ENCODE measurements around the gene SHMT1.
"Not testable (repeated sequence)": the region's sequence is repeated elsewhere in the genome, so short reads cannot be mapped to it uniquely, and the experiment has no call there.

SHMT1 gene

DNA sequence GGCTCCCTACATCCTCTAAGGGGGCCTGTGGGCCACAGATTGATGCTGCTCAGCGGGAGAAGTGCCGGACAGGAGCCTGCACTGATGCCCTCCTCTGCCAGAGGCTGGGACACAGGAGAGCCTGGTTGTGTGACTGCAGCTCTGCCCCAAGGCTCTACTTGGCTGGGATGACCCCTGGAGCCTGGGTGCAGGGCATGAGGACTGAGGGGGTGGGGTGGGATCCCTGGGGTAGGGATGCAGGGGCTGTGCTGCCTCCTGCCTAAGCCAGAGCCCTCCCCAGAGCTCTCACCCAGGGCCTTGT is 14.8 kb upstream of the SHMT1 start:
- DNase-seq (ENCODE audit: low read depth) = no peak

DNA sequence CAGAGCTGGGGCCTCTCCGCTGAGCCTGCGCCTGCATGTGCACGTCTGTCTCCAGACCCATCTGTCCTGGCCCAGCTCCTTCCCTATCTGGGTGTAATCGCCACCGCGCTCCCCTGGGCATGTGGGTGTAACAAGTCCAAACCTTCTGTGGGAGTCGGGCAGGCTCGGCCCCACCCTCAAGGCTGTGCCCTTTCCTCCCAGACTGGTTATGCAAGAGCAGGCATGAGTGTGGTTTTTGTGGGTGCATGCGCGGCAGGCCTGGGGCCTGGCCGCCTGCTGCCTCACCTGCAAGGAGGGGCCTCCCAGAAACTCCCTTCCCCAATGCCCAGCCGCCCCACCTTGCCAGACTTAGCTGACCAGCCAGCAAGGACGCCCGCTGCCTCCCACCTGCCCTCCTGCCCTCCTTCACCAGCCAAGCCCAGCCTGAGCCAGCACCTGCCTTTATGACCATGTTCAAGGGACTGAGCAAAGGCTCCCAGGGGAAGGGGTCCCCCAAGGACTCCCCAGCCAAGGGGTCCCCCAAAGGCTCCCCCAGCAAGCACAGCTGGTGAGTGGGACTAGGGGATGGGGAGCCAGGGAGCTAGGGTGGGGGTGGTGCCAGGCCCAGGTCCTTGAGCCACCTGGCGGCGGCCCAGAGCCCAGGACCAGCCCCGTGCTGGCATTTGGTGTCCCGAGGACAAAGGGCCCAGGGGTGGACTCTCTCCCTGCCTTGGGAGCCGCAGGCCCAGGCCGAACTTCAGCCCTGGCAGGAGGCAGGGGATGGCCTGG is 14.3 kb upstream of the SHMT1 start, which contains the start of gene EVPLL:
Gene EVPLL (plus strand): TSS at position 342 of the 768 bp plus-strand sequence. CDS start 3,160 bp downstream, outside the sequence.
- no peak for DNase-seq (ENCODE audit: low read depth)

DNA sequence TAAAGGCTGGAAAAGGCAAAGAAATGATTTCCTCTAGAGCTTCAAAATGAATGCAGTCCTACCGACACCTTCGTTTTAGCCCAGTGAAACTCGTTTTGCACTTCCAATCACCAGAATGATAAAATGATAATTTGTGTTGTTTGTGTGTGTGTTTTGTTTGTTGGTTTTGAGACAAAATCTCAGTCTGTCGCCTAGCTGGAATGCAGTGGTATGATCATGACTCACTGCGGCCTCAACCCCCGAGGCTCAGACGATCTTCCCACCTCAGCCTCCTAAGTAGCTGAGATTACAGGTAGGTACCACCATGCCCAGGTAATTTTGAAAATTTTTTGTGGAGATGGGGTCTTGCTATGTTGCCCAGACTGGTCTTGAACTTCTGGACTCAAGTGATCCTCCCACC is 10.9 kb upstream of the SHMT1 start:
- no peak for DNase-seq (ENCODE audit: low read depth)

DNA sequence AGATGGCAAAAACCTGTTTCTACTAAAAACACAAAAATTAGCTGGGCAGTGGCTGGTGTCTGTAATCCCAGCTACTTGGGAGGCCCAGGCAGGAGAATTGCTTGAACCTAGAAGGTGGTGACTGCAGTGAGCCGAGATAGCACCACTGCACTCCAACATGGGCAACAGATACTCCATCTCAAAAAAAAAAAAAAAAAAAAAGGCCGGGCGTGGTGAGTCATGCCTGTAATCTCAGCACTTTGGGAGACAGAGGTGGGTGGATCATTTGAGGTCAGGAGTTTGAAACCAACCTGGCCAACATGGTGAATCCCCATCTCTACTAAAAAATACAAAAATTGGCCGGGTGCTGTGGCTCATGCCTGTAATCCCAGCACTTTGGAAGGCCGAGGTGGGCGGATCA is 9.8 kb upstream of the SHMT1 start:
- DNase-seq (ENCODE audit: low read depth) = not testable (repeated sequence)

DNA sequence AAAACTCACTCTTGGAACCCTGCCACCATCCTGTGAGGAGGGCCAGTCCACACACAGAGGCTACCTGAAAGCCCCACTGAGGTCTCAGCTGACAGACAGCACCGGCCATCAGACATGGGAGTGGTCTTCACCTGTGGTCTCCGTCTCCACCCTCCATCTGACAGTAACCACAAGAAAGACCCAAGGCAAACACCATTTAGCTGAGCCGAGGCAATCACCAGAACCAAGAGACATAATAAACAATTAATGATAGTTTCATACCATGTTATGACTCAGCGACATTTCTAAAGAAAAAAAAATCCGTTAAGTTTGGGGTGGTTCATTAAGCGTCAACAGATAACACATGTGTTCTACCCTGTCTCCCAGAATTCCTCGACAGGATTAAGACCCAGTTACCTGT is 8.1 kb upstream of the SHMT1 start:
- no peak for DNase-seq (ENCODE audit: low read depth)

DNA sequence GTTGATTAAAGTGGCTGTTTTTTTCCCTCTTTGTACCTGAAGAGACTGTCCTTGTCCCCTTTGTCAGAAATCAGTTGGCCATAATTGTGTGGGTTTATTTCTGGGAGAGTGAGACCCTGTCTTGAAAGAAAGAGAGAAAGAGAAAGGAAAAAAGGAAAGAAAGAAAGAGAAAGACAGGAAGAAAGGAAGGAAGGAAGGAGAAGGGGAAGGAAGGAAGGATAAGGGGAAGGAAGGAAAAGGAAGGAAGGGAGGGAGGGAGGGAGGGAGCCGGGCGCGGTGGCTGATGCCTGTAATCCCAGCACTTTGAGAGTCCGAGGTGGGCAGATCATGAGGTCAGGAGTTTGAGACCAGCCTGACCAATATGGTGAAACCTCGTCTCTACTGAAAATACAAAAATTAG is 7.4 kb upstream of the SHMT1 start:
- no peak for DNase-seq (ENCODE audit: low read depth)

DNA sequence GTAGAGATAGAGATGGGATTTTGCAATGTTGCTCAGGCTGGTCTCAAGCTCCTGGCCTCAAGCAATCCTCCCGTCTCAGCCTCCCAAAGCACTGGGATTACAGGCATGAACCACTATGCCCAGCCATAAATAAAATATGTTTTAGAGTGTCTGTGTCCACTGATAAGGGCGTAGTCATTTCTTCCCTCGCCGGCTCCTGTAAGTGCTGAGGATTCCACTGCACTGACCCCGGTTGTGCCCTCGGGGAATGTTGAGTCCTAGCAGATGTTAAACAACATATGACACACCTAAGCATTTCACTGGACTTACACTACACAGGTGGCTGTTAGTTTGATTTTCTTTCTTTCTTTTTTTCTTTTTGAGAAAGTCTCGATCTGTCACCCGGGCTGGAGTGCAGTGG is 5.6 kb upstream of the SHMT1 start:
- no peak for DNase-seq (ENCODE audit: low read depth)

DNA sequence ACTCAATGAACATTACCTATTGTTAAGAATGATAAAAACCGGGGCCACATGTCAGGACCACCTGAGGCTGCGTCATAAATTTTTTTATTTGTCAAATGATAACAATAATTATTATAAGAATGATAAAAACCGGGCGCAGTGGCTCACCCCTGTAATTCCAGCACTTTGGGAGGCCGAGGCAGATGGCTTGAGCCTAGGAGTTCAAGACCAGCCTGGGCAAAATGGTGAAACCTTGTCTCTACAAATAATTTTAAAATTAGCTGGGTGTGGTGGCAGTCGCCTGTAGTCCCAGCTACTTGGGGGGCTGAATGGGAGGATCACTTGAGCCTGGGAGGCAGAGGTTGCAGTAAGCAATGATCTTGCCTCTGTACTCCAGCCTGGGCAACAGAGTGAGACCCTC is 816 bp upstream of the SHMT1 start:
- no peak for DNase-seq (ENCODE audit: low read depth)

DNA sequence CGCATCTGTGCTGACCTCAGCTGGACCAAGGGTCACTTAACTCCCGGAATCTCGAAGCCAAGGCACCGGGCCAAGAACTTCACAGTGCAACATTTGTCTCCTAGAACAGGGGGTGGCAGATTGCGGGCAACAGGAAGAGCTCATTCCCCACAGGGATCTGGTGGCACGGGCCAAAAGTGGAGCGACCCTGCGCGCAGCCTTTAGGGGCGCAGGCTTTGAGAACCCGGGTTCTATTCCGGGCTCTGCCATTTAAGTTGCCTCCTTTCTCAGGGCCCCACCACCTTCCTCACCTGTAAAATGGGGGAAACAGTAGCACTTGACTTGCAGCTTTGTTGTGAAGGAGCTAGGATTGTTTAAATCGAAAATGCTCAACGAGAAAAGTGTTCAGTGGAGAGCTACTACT is 651 bp downstream of the SHMT1 start:
- no peak for DNase-seq (ENCODE audit: low read depth)

DNA sequence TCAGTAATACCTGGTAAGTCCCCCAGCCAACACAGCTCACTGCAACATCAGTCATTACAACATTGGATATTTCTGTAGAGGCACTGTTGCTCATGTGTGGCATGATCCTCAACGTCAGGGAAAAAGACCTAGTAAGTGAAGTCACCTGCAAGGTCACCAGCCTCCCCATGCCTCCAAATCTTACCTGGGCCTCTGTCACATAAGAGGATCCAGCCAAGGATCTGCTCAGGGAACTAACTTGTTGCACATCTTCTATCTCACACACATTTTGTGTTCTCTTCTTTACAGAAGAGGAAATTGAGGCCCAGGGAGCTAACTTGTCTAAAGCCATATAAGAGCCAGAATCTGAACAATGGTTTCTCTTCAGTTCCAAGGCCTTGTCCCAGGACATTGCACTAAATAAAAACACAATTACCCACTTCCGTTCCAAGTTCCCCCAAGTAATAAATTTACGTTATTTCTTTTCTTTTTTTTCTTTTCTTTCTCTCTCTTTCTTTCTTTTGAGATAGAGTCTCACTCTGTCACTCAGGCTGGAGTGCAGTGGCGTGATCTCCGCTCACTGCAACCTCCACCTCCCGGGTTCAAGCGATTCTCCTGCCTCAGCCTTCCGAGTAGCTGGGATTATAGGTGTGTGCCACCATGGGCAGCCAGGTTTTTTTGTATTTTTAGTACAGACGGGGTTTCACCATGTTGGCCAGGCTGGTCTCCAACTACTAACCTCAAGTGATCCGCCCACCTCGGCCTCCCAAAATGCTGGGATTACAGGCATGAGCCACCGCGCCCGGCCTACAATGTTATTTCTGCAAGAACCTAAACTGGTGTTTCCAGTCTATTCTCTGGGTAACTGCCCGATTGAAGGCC is 1.3 kb downstream of the SHMT1 start:
- no peak for DNase-seq (ENCODE audit: low read depth)

DNA sequence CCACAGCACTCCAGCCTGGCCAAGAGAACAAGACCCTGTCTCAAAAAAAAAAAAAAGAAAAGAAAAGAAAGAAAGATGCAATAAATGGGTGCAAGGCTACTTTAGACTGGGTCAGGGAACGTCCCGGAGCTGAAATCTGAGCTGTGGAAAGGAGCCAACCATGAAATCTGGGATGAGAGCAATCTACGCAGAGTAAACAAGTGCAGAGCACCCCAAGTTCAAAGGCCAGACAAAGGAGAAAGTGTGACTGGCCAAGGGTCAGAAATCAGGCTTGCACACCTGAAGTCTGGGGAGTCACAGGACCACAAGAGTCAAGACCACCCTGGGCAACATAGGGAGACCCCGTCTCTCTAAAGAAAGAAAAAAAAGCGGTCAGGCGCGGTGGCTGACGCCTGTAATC is 2.8 kb downstream of the SHMT1 start:
- no peak for DNase-seq (ENCODE audit: low read depth)

DNA sequence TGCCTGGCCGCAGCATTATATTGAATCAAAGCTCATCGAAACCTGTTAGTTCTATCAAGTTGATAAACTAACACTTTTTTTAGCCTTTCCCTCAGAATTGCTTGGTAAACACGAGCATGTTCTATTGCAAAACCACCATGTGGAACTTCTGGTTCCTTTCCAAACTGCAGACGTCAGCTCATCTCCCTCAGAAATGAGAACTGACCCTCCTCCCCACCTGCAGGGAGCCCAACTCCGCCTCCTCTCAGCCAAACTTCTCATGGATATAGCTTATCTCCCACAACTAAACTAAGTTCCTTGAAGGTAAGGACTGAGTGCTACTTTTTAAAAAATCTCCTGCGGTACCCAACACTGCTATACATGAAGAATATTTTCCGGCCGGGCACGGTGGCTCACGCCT is 6.7 kb downstream of the SHMT1 start:
- peak; percentile 19 for DNase-seq (ENCODE audit: low read depth)

DNA sequence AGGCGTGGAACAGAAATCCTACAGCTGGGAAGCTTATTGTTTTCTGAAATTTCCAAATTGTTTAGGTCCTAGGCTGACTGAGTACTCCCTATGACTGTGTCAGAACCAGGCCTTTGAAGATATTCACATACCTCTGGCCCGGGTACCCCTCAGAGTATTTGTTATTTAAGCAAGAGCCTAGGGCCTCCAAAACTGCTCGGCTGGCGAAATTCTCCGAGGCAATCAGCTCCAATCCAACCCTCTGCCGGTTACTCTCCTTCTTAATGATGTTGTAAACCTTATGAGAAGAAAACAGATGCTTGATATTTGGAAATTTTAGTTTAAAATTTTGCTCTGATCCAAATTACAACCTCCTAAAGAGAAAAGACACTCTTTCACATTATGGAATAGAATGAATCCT is 9.8 kb downstream of the SHMT1 start:
- no peak for DNase-seq (ENCODE audit: low read depth)

DNA sequence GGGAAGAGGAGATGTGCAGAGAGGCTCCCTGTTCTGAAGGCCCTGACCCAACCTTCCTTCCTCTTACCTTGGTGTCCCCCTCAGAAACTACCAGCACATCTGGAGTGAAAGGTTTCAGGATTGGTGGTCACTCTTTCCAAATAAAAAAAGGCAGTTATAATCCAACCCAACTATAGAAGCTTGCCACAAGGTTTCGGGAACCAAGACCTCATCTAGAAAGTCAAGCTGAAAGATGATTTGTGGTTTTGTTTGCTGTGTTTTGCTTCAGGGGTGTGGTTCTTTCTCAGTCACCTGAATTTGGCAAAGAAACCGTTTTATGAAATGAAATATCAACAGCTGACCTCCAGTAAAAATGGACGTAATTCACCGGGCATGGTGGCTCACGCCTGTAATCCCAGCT is 19.3 kb downstream of the SHMT1 start:
- no peak for DNase-seq (ENCODE audit: low read depth)

DNA sequence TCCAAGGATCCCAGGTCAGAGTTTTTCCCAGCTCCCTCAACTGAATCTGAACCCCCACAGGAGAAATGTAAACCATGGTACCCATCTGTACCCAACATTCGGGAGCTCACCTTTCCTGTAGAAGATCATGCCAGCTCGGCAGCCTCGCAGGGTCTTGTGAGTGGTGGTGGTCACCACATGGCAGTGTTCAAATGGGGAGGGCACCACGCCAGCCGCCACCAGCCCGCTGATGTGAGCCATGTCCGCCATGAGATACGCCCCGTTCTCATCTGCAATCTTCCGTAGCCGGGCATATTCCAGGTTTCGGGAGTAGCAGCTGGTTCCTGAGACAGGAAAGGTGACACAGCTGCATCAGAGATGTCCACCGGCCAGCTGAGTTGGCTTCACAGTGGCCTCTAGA is 23.4 kb downstream of the SHMT1 start:
- DNase-seq (ENCODE audit: low read depth) = no peak

DNA sequence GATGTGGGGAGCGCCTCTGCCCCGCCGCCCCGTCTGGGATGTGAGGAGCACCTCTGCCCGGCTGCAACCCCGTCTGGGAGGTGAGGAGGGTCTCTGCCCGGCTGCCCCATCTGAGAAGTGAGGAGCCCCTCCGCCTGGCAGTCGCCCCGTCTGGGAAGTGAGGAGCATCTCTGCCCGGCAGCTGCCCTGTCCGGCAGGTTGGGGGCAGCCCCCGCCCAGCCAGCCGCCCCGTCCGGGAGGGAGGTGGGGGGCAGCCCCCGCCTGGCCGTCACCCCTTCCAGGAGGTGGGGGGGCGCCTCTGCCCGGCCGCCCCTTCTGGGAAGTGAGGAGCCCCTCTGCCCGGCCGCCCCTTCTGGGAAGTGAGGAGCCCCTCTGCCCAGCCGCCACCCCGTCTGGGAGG is 25.2 kb downstream of the SHMT1 start:
- not testable (repeated sequence) for DNase-seq (ENCODE audit: low read depth)

DNA sequence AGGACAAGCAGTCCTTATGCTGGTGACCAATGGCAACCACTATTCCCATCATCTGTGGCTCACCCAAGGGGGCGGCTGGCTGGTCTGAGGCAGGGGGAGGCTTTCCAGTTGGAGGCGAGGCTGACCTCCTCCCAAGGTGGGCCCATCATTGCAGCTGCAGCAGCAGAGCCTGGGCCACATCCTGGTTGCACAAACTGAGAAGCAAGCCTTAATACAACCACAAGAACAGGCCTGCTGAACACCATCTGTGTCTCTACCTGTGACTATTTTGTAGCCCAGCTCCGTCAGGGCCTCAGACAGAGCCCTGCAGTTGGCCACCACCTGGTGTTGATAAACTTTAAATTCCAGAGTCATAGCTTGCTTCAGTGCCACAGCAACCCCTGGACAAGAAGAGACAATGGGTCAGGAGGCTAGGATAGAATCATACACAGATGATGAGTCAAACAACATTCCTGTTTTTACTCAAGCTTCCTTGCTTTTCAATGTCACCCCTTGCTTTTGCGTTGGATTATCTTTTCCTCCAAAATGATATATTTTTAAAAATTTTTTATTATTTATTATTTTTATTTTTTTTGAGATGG is 30.4 kb downstream of the SHMT1 start:
- DNase-seq (ENCODE audit: low read depth) = no peak

DNA sequence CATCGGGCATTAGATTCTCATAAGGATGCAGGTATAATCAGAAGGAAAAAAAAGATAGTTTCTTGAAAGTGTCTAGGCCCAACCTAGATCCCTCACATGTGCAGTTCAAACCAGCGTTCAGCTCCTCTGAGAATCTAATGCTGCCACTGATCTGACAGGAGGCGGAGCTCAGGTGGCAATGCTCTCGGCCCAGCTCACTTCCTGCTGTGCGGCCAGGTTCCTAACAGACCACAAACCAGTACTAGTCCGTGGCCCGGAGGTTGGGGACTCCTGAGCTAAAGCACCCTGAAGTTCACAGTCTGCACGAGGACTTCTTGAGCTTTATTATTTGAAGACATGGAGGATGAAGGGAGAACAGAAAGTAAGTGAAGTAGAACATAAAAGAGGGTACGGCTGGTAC is 31.5 kb downstream of the SHMT1 start:
- DNase-seq (ENCODE audit: low read depth) = no peak

DNA sequence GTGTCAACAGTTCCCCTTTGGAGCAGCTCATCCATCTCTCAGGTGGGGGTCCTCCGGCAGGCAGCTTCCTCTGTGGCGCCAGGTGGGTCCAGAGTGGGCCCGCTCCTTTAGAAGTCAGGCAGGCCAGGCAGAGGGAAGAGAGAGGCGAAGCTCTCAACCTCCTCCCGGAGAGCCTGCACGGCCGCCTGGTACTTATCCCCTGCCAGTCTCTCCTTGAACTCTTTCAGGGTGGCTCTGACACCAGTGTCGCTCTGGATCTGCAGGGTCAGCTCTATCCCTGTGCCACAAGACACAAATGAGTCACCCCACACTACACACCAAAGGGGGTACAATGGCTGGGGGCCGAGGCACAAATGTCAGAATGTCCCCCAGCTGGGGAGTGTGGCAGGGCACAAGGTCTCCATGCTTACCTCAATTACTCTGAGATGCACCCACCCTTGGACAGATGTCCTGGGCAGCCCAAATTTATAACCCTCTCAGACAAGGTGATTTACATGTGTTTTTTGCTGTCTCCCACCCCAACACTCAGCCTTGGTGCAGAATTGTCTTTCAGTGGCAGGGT is 34.6 kb downstream of the SHMT1 start:
- no peak for DNase-seq (ENCODE audit: low read depth)

DNA sequence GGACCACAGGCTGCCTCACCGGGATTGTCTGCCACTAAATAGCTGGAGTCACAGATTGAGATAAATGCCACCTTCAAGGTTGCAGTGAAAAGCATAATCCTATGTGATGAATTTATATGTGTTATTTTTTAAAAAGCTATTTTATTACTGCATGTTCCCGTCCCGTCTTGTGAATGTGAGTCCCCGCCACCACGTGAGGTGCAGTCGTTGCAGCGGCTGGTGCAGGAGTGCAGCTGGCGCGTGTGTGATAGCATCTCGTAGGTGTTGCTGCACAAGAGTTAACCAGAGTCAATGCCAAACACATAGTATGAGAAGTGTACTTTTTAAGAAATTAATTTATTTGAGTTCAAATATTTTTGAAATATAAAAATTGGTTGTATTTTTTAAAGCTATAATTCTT is 35.8 kb downstream of the SHMT1 start:
- no peak for DNase-seq (ENCODE audit: low read depth)

DNA sequence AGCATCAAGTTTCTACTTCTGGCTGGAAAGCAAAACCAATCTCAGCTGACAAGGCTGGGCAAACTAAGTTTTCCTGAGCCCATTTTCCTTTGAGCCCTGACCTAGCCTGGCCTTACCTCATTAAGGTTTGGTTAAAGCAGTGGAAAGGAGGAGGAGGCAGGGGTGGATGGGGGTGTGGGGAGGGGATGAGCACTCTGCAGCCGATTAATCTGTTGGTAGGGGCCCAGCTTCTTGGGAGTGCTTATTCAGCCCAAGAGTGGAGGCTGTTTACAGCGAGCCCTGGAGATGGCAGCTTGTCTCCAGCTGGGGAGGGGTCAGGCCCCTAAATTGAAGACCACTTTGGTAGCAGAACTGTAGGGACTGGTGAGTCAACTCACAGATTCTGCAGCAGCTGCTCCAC is 36.3 kb downstream of the SHMT1 start:
- no peak for DNase-seq (ENCODE audit: low read depth)

DNA sequence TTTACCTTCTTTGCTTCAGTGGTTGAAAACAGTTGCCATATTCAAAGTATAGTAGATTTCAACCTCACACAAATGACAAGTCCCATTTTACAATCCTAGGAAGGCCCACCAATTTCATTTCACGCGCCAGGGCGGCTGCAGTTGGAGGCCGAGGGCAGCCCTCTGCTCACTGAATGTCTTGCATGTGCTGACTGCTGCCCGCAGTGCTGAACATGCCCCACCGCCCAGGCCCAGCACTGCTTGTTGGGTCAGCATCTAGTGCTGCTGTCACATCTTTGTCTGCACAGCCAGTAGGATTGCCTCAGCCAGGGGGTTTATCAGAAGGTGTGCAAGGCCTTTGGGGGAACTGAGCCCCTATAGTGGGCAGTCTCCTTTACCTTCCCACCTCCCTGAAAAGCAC is 36.8 kb downstream of the SHMT1 start:
- no peak for DNase-seq (ENCODE audit: low read depth)

DNA sequence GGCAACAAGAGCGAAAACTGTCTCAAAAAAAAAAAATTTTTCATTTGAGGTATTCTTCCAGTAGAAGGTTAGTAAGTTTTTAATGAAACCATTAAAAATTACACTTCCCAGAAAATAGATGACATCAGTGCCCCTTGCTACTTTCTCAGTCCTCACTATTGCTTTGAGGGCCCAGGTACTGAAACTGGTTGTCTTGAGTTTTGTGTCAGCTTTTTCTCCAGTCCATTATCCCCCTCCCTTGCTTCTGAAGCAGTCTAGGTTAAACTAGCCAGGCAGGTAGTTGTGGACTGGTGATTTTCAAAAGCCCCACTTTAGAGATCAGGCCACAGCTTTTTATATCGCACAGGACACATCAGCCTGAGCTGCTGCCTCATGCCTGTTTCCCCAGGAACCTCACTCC is 37.3 kb downstream of the SHMT1 start:
- DNase-seq (ENCODE audit: low read depth) = no peak

Measured in non-pigmented ciliary epithelial cell (primary cell).